Occipital lobe (tissue), 2 donors: Measurements from ENCODE around the gene ENHO. TPM values are rescaled to one million over a fixed set of nuclear protein-coding genes. Genes with fewer than 3 reads are reported as not detected.
A peak's percentile ranks its signal among the peaks of the same experiment; 100 is the strongest.

ENCODE experiments used
- DNase-seq: peaks from one replicate; lab custom pipeline; 2025; lab: John Stamatoyannopoulos, UW
- total RNA-seq: library from RNA; depleted of rRNA; stranded (reverse); fragments of >200 nt; gene quantifications from one replicate; pipeline ENCODE4 v1.2.3, GENCODE V29; 2014

ENHO gene
- total RNA-seq, 1 donor from 2014 or later, result 37.6 TPM

DNA sequence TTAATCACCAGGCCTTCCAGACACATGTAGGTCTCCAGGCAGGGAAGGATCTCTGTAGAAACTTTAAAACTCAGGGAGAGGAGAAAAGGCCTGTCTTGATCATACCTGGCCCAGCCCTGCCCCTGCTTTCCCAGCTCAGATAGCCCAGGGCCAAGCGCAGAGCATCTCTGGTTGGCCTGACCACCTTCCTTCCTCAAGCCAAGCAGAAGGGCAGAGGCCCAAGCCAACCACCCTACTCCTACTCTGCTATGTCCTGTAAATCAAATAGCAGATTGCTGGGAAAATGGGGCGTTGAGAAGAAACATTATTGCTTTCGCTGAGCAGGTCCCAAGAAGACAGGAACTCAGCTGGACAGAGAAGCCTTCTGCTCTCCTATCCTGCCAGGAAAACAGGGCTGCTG, 14.3 kb downstream of the ENHO start:
- DNase-seq, result no peak

- DNase-seq, result no peak
These were observed 14.8 kb downstream of the ENHO start for GRCh38 chr9:34507966-34508365.

DNA sequence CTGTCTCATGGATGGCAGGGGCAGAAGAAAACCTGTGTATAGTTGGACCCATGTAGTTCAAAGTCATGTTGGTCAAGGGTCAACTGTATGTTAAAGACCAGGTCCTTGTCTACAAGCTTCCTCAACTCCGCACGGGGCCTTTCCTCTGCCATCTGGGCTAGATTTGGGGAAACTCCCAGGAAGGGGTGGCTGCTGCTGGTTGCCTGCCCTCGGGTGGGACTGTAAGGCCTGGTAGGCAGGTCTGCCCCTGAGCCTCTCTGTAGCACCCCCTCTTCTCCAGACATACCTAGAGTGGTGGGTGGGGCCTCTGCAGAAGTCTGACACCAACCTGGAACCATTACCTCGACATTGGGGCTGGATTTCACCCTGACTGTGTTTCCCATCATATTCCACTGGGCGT, 15.2 kb downstream of the ENHO start:
- no peak for DNase-seq

DNA sequence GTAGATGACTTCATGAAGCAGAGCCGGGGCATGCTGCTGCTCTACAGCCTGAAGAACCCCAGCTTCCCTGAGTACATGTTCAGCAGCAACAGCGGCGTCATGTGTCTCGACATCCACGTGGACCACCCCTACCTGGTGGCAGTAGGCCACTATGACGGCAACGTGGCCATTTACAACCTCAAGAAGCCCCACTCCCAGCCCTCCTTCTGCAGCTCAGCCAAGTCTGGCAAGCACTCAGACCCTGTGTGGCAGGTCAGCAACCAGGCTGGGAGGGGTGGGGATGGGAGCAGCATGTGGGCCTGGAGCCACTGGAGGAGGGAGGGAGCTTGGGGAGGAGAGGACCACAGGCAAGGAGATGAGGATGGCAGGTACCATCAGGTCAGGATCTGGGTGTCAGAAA, 16.2 kb downstream of the ENHO start:
- no peak for DNase-seq

DNA sequence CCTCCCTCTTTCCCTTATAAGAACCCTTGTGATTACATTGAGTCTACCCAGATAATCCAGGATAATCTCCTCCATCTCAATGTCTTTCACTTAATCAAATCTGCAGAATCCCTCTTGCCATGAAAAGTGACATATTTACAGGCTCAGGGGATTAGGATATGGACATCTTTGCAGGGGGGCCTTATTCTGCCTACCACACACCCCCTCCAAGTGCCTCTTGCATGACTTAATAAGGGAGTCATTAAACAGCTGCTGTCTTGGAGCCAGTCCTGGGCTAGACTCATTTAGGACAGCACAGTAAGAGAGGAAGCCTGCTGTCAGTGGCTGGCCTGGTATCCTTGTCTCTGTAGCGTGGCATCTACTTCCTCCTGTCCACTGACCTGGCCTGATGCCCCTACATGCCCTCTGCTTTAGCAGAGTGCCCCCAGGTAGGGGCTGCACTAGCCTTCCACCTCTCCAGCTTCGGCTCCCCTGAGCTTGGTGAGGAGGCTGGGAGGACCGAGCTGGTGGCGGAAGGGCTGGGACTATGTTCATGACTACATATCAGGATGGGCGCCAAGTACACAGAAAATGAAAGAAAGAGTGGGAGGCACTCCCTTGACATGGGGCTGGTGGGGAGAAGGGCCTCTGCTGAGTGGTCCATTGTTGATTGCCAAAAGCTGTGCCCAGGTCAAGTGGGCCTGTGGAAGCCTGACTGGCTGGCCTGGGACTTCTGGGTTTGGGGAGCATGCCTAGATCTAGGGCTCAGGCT, 17.2 kb downstream of the ENHO start:
- no peak for DNase-seq

DNA sequence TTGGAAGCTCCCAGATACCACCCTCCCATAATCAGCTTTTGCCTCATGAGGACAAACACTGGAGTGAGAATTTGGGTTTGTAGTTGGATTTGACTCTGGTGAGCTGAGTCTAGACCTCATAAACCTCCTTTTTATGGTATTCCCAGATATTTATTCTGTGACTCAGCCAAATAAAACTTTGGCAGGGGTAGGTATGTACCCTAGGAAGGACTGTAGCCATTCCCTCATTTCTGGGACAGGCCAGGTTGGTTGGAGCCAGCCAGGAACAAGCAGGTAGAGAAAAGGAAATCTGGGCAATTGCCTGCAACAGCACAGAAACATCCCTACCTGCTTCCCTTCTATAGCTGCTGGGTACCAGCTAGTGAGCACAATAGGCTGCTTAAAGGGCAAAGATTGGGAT, 19.4 kb downstream of the ENHO start:
- no peak for DNase-seq

- DNase-seq, result no peak
These were observed 19.9 kb downstream of the ENHO start for GRCh38 chr9:34502891-34503290.

DNA sequence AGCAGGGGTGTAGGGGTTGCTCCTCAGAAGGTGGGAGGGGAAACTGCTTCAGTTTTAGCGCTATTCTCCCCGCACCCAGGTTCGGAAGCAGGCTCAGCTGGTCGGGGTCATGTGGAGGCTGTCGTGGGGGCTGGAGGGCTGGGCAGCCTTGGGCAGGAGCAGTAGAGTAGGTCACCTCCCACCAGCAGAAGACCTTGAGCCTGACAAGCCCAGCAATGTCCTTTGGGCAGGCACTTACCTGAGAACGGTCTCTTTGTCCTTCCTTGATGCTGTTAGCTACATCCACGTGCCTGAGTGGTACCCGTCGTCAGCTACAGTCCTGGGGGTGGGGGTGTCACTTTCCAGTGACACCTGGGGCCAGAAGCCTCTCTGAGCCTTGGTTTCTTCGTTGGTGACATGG, 20.3 kb downstream of the ENHO start:
- DNase-seq, result no peak

DNA sequence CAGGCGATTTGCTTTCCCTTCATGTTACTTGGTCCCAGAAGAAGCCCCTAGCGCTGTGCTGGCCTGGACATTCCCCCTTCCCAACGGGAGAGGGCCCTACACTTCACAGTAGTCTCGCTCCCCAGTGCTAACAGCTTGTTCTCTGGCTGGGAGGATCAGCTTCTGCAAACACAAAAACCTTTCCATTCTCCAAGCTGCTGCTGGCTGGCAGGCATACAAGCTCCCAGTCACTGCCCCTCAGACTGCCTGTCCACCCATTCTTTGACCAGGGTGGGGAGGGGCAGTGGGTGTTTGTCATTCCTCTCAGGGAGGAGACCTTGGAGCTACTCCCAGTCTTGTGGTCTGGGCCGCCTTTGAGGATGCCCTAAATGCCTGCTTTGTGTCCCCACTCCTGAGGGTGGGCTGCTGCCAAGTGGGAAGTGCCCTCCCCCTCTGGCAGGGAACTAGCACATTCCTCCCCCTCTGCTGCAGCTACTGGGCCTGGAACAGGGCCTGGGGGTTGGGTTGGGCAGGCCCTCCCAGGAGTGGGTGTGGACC, 20.8 kb downstream of the ENHO start:
- DNase-seq, result peak; percentile 93

DNA sequence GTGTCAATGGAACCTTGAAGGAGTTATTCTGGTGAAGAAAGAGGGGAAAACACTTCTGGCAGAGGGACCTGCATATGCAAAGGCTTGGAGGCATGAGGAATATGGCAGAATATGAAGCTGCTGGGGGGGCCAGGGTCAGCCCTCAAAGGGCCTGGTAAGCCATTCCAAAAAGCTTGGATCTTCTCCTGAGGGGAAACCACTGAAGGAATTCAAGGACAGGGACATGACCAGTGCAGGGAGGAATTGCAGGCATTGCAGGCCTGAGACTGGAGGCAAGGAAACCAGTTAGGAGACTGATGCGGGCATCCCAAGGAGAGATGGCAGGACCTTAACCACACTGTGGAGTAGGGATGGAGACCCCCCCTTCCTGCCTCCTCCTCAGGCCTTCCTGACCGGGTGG, 21.4 kb downstream of the ENHO start:
- DNase-seq, result no peak

GRCh38 chr9:34500623-34501267, 22.0 kb downstream of the ENHO start:
- DNase-seq, result peak; percentile 25

DNA sequence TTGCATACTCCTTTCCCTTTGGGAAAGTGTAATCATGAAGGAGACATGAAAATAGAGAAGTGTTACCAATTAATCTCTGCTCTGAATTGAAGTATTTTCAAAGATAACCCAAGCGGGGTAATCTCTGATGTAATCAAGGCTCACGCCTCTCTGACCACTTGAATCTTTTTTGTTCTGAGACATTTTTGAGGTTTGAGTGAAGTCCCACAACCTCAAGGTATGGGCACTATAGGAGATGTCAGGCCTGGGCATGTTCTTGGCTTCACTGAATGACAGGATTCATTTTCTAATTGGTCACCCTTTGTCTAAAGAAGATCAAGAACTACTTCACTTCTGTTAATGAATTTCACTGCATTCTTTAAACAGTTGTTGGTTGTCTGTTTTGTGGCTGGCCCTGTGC, 23.7 kb downstream of the ENHO start:
- DNase-seq, result no peak

DNA sequence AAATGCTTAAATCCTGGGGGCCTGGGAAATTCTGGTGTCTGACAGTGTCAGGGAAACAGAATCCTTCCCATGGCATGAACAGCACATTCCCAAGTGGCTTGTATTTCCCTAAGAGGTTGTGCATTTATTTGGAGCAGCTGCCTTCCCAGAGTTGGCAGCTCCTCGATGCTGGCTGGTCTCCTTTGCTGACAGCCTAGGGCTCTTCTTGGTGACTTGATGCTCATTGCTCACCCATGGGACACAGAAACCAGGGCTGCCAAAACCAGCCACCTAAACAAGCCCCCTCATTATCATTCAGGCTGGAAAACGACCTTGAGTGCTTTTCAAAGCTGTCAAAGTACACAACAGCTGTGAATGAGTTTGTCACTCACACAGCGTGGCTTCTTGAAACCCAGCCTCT, 24.2 kb downstream of the ENHO start:
- no peak for DNase-seq

DNA sequence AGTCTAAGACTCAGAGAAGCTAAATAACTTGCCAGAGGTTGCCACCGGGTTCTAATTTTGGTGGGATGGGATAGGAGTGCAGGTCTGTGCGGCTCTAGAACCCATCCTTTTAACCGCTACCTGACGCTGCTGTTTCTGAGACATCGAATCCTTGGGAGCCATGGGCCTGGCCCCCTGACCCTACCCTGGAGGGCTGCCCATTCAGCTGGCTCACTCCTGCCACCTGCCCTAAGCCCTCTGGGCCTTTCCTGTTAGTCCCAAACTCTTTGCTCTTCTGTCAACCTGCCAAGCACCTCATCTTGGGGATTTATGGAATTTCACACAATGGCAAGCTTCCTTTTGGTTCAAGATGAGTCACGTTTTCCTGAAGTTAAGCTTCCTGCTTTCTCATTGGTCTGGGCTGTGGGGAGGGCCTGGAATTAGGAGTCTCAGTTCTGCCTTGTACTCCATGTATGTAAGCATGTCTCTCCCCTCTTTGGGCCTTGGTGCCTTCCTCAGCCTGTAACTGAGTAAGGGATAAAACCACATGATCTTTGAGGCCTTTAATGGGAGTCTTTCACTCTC, 26.6 kb downstream of the ENHO start:
- DNase-seq, result no peak

DNA sequence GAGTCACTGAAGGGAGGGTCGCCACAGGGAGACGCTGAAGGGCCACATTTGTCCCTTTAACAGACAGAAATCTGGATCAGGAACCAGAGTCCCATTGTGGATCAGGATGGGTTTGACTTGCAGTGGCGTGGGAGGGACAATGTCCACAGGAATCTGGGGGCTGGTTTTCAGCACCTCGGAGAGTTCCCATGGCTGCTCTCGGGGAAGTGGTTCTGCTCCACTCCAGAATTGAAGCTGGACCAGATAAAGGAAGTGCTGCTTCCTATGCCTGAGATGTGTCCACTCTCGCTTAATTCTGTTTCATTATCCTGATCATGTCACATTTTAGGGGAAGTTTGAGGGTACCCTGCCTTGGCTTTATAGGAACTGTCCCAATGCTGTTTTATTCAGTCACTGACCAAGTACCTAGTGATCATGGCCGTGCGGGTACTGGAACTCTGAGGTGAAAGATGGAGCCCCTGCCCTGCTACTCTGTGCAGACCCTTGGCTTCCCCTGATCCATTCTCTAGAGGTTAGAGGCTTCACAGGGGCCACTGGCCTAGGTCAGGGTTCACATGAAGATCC, 28.7 kb downstream of the ENHO start:
- DNase-seq, result no peak

- no peak for DNase-seq
These were observed 30.7 kb downstream of the ENHO start for GRCh38 chr9:34492051-34492450.

GRCh38 chr9:34491596-34491995, 31.2 kb downstream of the ENHO start:
- DNase-seq, result no peak

- no peak for DNase-seq
These were observed 32.0 kb downstream of the ENHO start for GRCh38 chr9:34490760-34491159.

DNA sequence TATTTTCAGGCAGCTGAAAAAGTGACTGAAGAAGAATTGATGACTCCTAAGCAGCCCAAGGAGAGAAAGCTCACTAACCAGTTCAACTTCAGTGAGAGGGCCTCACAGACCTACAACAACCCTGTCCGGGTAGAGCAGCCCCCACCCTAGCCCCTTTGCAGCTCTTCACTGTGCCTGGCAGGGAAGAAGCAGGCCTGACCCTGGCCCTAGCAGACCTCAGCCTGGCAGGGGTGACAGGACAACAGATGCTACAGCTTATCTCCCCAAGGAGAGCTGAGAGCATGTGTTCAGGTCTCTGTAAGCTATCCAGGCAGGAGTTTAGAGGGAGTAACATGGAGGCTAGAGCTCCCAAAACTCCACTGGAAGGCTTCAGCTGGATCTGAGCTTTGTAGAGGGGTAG, 32.4 kb downstream of the ENHO start:
- DNase-seq, result no peak

DNA sequence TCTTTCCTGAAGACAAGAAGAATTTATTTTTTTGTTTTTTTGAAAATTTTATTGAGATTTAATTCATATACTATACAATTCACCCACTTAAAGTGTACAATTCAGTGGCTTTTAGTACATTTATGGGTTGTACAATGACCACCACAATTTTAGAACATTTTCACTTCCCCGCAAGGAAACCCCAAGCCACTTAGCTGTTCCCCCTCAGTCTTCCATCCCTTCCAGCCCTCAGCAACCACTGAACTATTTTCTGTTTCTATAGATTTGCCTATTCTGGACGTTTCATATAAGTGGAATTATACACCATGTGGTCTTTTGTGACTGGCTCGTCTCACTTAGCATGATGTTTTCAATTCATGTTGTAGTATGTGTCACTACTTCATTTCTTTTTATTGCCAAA, 36.2 kb downstream of the ENHO start:
- DNase-seq, result no peak

- DNase-seq, result no peak
These were observed 37.0 kb downstream of the ENHO start for GRCh38 chr9:34485822-34486221.

GRCh38 chr9:34484678-34485077, 38.1 kb downstream of the ENHO start:
- DNase-seq, result no peak
